A673 (cell line): ENCODE data around the gene TNFRSF17. TPM values are rescaled to one million over a fixed set of nuclear protein-coding genes. Genes with fewer than 3 reads are reported as not detected.
"Not testable (repeated sequence)": the region's sequence is repeated elsewhere in the genome, so short reads cannot be mapped to it uniquely, and the experiment has no call there.

ENCODE experiments used
- BruUV-seq: library from RNA; stranded (reverse); fragments of 400-500 nt; replicated peaks from 2 replicates; lab custom pipeline; 2021; lab: Mats Ljungman, UMichigan
- CTCF ChIA-PET: fragments of 300-600 bp; sonication (Branson Sonifier 250); formaldehyde crosslinking; loops from one replicate; lab custom pipeline; 2022; ENCODE audit warnings: antibody characterized with exemption; lab: Charles Lee
- POLR2A ChIA-PET: fragments of 300-600 bp; sonication (Branson Sonifier 250); formaldehyde crosslinking; loops from one replicate; lab custom pipeline; 2022; ENCODE audit warnings: antibody characterized with exemption; ENCODE audit not compliant: low non-redundant PET; lab: Charles Lee
- DNase-seq: peaks from one replicate; pipeline ENCODE4 v3.0.0-alpha.2; 2015; ENCODE audit warnings: low spot score
- H3K27ac ChIP-seq: fragments of 200-600 bp; sonication (generic); 2 replicates; pipeline ENCODE4 v1.5.1; 2016; ENCODE audit warnings: mixed run types, low read depth, mild to moderate bottlenecking, mixed read lengths, antibody characterized with exemption, low read length; ENCODE audit not compliant: poor library complexity, severe bottlenecking
- H3K27me3 ChIP-seq: fragments of 200-600 bp; sonication (generic); replicated peaks from 2 replicates; pipeline ENCODE4 v1.6.1; 2017; ENCODE audit warnings: mixed run types, low read depth, mild to moderate bottlenecking, mixed read lengths, antibody characterized with exemption, low read length; ENCODE audit not compliant: insufficient read depth, poor library complexity
- H3K36me3 ChIP-seq: fragments of 200-600 bp; sonication (generic); 2 replicates; pipeline ENCODE4 v1.6.1; 2016; ENCODE audit warnings: mixed run types, mild to moderate bottlenecking, mixed read lengths, antibody characterized with exemption, low read length; ENCODE audit not compliant: insufficient read depth, poor library complexity, severe bottlenecking
- H3K4me1 ChIP-seq: fragments of 200-600 bp; sonication (generic); 2 replicates; pipeline ENCODE4 v1.6.1; 2017; ENCODE audit warnings: mixed run types, mild to moderate bottlenecking, mixed read lengths, antibody characterized with exemption, low read length; ENCODE audit not compliant: insufficient read depth, poor library complexity, severe bottlenecking
- H3K4me3 ChIP-seq: fragments of 200-600 bp; sonication (generic); 2 replicates; pipeline ENCODE4 v1.5.1; 2016; ENCODE audit warnings: low read depth, mixed run types, mild to moderate bottlenecking, mixed read lengths, low read length; ENCODE audit not compliant: poor library complexity, severe bottlenecking
- H3K9me3 ChIP-seq: fragments of 200-600 bp; sonication (generic); 2 replicates; pipeline ENCODE4 v1.6.1; 2016; ENCODE audit warnings: mixed run types, low read depth, mild to moderate bottlenecking, mixed read lengths, antibody characterized with exemption, low read length; ENCODE audit not compliant: poor library complexity, severe bottlenecking
- CTCF ChIP-seq: fragments of 300-800, 200-600 bp; sonication (generic); conservative IDR thresholded peaks from 2 replicates; pipeline ENCODE4 v1.5.1; 2017; ENCODE audit warnings: low read depth, mild to moderate bottlenecking, antibody characterized with exemption, low read length, moderate library complexity, mixed read lengths
- EZH2 ChIP-seq: fragments of 200-600 bp; sonication (generic); IDR thresholded peaks from 2 replicates; pipeline ENCODE4 v1.6.1; 2017; ENCODE audit warnings: borderline replicate concordance, low read depth, mild to moderate bottlenecking, mixed read lengths, antibody characterized with exemption, low read length; ENCODE audit not compliant: poor library complexity, severe bottlenecking
- intact Hi-C: fragments of 100-400 bp; cut with micrococcal nuclease; formaldehyde crosslinking; loops from one replicate; pipeline ENCODE4 v1.10.0; 2022; ENCODE audit not compliant: unreplicated experiment
- total RNA-seq: library from RNA; stranded (reverse); gene quantifications from 2 replicates; pipeline ENCODE4 v1.2.3, GENCODE V29; 2021

Gene TNFRSF17
- total RNA-seq, 1 experiment from 2014 or later, result not detected

- BruUV-seq, result no TSS peak
- H3K4me1 ChIP-seq, result no peaks in the 10 kb centered on the region
- H3K9me3 ChIP-seq, result no peaks in the 10 kb centered on the region
- TF ChIP-seq CTCF (no peak), EZH2 (no peak)
- intact Hi-C loops, result no loop called here
- H3K27ac ChIP-seq, result no peak overlapping the region
- no peak for DNase-seq
- H3K4me3 ChIP-seq, result no peak overlapping the region
- no peaks in the 10 kb centered on the region for H3K36me3 ChIP-seq
- peaks cover 14% of the 10 kb centered on the region for H3K27me3 ChIP-seq
- ChIA-PET POLR2A (no interaction called here), CTCF (no interaction called here)
These were observed 1.2 kb downstream of the TNFRSF17 start for GRCh38 chr16:11966173-11966572.

- peaks cover 14% of the 10 kb centered on the region for H3K27me3 ChIP-seq
- no peak for DNase-seq
- TF ChIP-seq EZH2 (no peak), CTCF (no peak)
- H3K36me3 ChIP-seq, result no peaks in the 10 kb centered on the region
- ChIA-PET CTCF (interaction anchor here (1.1 kb wide), 1 partner anchor 100 kb away, joined by 6 read pairs; no protein-coding TSS in a partner anchor), POLR2A (no interaction called here)
- no peaks in the 10 kb centered on the region for H3K9me3 ChIP-seq
- H3K27ac ChIP-seq, result no peak overlapping the region
- intact Hi-C loops, result no loop called here
- BruUV-seq, result no TSS peak
- no peak overlapping the region for H3K4me3 ChIP-seq
- no peaks in the 10 kb centered on the region for H3K4me1 ChIP-seq
These were observed 2.3 kb downstream of the TNFRSF17 start for GRCh38 chr16:11967195-11967911.

GRCh38 chr16:11968577-11968976 lies 3.6 kb downstream of the TNFRSF17 start:
- Histone ChIP-seq H3K36me3 (no peaks in the 10 kb centered on the region), H3K4me3 (no peak overlapping the region), H3K27me3 (peaks cover 14% of the 10 kb centered on the region), H3K27ac (no peak overlapping the region), H3K9me3 (no peaks in the 10 kb centered on the region), H3K4me1 (no peaks in the 10 kb centered on the region)
- ChIA-PET CTCF (interaction anchor here (1.1 kb wide), 1 partner anchor 99 kb away, joined by 6 read pairs; no protein-coding TSS in a partner anchor), POLR2A (interaction anchor here (0.7 kb wide), 1 partner anchor 56 kb away, joined by 12 read pairs; no protein-coding TSS in a partner anchor)
- no peak for TF ChIP-seq CTCF
- no peak for TF ChIP-seq EZH2
- BruUV-seq, result no TSS peak
- intact Hi-C loops, result no loop called here
- DNase-seq, result no peak

GRCh38 chr16:11970292-11970691 lies 5.3 kb downstream of the TNFRSF17 start:
- POLR2A ChIA-PET, H3K36me3 ChIP-seq, intact Hi-C loops, DNase-seq, H3K4me1 ChIP-seq, H3K27ac ChIP-seq, H3K4me3 ChIP-seq, H3K9me3 ChIP-seq, CTCF ChIA-PET, BruUV-seq: not testable (repeated sequence)
- peaks cover 14% of the 10 kb centered on the region for H3K27me3 ChIP-seq
